ENCODE data around the gene SPATA6L. TPM values are rescaled to one million over a fixed set of nuclear protein-coding genes. Genes with fewer than 3 reads are reported as not detected.

The SPATA6L gene
- total and polyA plus RNA-seq, 2 of the 4 experiments (the other 2 are of a cell fraction), result 0.18 to 0.84 TPM

DNA sequence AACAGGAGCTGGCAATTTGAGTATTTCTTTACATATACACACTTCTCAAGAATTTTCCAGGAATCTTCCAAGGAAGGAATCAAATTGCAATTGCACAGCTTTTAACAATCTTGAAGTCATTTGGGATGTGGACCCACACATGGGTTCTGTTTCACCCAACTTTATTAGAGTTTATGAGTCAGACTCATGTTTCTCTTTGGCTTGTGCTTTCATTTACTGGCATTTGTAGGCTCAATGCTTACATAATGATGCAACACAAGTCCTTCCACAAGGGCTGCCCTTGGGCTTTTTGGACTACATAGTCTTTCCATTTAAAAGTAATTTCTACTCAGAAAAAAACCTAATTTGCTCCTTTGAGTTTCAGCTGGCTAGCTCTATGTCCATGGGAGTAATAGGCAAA is 8.5 kb upstream of the SPATA6L start:
- Histone ChIP-seq H4K8ac (ENCODE audit: low read depth in 2 of 2, low read length in 2 of 2) (no peak overlapping the region), H4K5ac (ENCODE audit: low read depth, low read length) (no peak overlapping the region), H3K4me2 (ENCODE audit: low read depth, low read length) (no peak overlapping the region), H3K9ac (ENCODE audit: low read depth, low read length) (no peak overlapping the region), H4K20me1 (ENCODE audit: insufficient read depth, low read length) (no peaks in the 10 kb centered on the region), H3K27me3 (ENCODE audit: control insufficient read depth, insufficient read depth, low read length) (no peaks in the 10 kb centered on the region), H3K14ac (replicated peaks; ENCODE audit: low read depth, low read length) (no peak overlapping the region), H2BK15ac (ENCODE audit: low read depth, low read length) (no peak overlapping the region), H3K9me1 (ENCODE audit: insufficient read depth, low read length) (0 out of 2 replicates have a peak, but pooled peaks cover 2% of the 10 kb centered on the region), H3K4me3 (ENCODE audit: insufficient read depth, low read depth, low read length) (no peak overlapping the region), H2BK120ac (ENCODE audit: low read depth, low read length) (no peak overlapping the region), H2BK20ac (ENCODE audit: low read depth, low read length) (no peak overlapping the region), H2AFZ (replicated peaks; ENCODE audit: low read length, poor library complexity) (no peak overlapping the region), H3K4me1 (ENCODE audit: control insufficient read depth, insufficient read depth, low read length) (peaks cover 4% of the 10 kb centered on the region), H2AK9ac (replicated peaks; ENCODE audit: low read depth, low read length, poor library complexity) (no peak overlapping the region), H3K27ac (ENCODE audit: insufficient read depth, low read length) (no peak overlapping the region), H3K4ac (ENCODE audit: low read depth, low read length) (no peak overlapping the region), H3K79me1 (ENCODE audit: low read depth in 1 of 2, low read length in 2 of 2) (peaks cover 0 to 1% of the 10 kb centered on the region in 2 experiments; a peak in 2 of 4 replicates), H3K18ac (ENCODE audit: low read depth, low read length) (no peak overlapping the region), H3K36me3 (ENCODE audit: control insufficient read depth, insufficient read depth, low read length) (no peaks in the 10 kb centered on the region), H4K91ac (ENCODE audit: insufficient read depth, low read depth, low read length) (no peak overlapping the region), H2AK5ac (ENCODE audit: low read depth, low read length) (no peak overlapping the region), H3K23ac (ENCODE audit: low read depth, low read length) (no peak overlapping the region), H3K56ac (ENCODE audit: extremely low read depth, insufficient read depth, low read length) (no peak overlapping the region), H2BK5ac (ENCODE audit: low read depth, low read length, poor library complexity, severe bottlenecking) (no peak overlapping the region), H3K9me3 (ENCODE audit: control insufficient read depth, insufficient read depth, low read length) (no peaks in the 10 kb centered on the region)
- intact Hi-C loops (cut with micrococcal nuclease) (no loop called here), in situ Hi-C loops (cut with MboI; ENCODE audit: low sequenced_read_pairs) (loop anchor here (25.0 kb wide), 1 partner anchor 562 kb away; no protein-coding TSS in a partner anchor), dilution Hi-C loops (cut with HindIII; ENCODE audit: low sequenced_read_pairs, unreplicated experiment) (no loop called here)
- peak; percentile 33 for ATAC-seq (ENCODE audit: low read depth)
- peak; percentile 95 for DNase-seq
- no TSS peak for BruUV-seq (replicated peaks)
- CTCF ChIA-PET, result interaction anchor here (0.6 to 1.5 kb wide), 2 partner anchors 9 to 909 kb away, joined by 3 to 5 read pairs; partner anchors contain the start of gene SPATA6L
- TF ChIP-seq MXI1 (IDR thresholded peaks at IDR 0.05; ENCODE audit: borderline replicate concordance, low read depth, low read length) (peak; percentile 45; the same call in 1 of the 2 replicates), SMC3 (IDR thresholded peaks at IDR 0.05; ENCODE audit: low read depth, low read length) (no peak), USF2 (IDR thresholded peaks at IDR 0.05; ENCODE audit: low read depth, low read length) (no peak), CEBPB (IDR thresholded peaks at IDR 0.05; ENCODE audit: low read depth, low read length) (peak; percentile 92), POLR2A (IDR thresholded peaks at IDR 0.05; ENCODE audit: low read depth, low read length) (no peak), RCOR1 (IDR thresholded peaks at IDR 0.05; ENCODE audit: insufficient replicate concordance, low read length) (no peak), BHLHE40 (IDR thresholded peaks at IDR 0.05; ENCODE audit: low read depth, low read length) (peak; percentile 54), FOS (IDR thresholded peaks at IDR 0.05; ENCODE audit: low read depth, low read length) (peak; percentile 75)
- POLR2A ChIA-PET (ENCODE audit: unreplicated experiment), result no interaction called here
